Fibroblast of lung (primary cell): ENCODE data around the gene PSRC1.

Experiments
- CTCF ChIP-seq, 2 donors: IDR thresholded peaks in 1 of 2; conservative IDR thresholded peaks in 1 of 2; 1 replicate in 1 of 2; 2 replicates in 1 of 2; pipeline ENCODE4 v1.5.1; 2011 to 2012; ENCODE audit warnings: low read length in 2 of 2, control low read depth in 1 of 2, inconsistent platforms in 1 of 2, low read depth in 1 of 2, mild to moderate bottlenecking in 1 of 2
- EZH2 ChIP-seq: IDR thresholded peaks from 2 replicates; pipeline ENCODE4 v1.5.1; 2012; ENCODE audit warnings: low read length, control low read depth, mild to moderate bottlenecking; ENCODE audit errors: missing control alignments

GRCh38 chr1:109306832-109307273 is 23.9 kb upstream of the PSRC1 start, which contains the start of gene MYBPHL:
- no peak for TF ChIP-seq CTCF (conservative IDR thresholded peaks at IDR 0.05 in 1 of 2, IDR thresholded peaks at IDR 0.05 in 1 of 2; ENCODE audit: low read depth in 1 of 2, low read length in 2 of 2)
- no peak for TF ChIP-seq EZH2
